M059J (cell line): ENCODE measurements around the gene DDX31. TPM values are rescaled to one million over a fixed set of nuclear protein-coding genes. Genes with fewer than 3 reads are reported as not detected.

Experiments
- DNase-seq: peaks from one replicate; pipeline ENCODE4 v3.0.0-alpha.2; 2012; ENCODE audit warnings: low read depth
- total RNA-seq: library from RNA; depleted of rRNA; stranded (reverse); fragments of >200 nt; shearing (Covaris generic); gene quantifications from 2 replicates; pipeline ENCODE4 v1.2.3, GENCODE V29; 2014; rRNA removed

The DDX31 gene
- total RNA-seq, 1 experiment from 2014 or later: 18.0 TPM

- no peak for DNase-seq
Observed at GRCh38 chr9:132547436-132547835, 122.3 kb downstream of the DDX31 start.

GRCh38 chr9:132547052-132547431, 122.7 kb downstream of the DDX31 start:
- DNase-seq: no peak

- peak; percentile 30 for DNase-seq
Observed at GRCh38 chr9:132546148-132547051, 123.4 kb downstream of the DDX31 start.

- DNase-seq: no peak
Observed at GRCh38 chr9:132545578-132545977, 124.2 kb downstream of the DDX31 start.

- no peak for DNase-seq
Observed at GRCh38 chr9:132543960-132544359, 125.8 kb downstream of the DDX31 start.

GRCh38 chr9:132543251-132543650, 126.5 kb downstream of the DDX31 start:
- DNase-seq: no peak

Other genes starting within 250 kb of the DDX31 start
- not detected in 2 replicates for gene BARHL1, start 87.4 kb downstream of the DDX31 start, total RNA-seq
- gene GTF3C4, start 481 bp upstream of the DDX31 start, total RNA-seq: 14.6 and 23.3 TPM in 2 replicates
- gene AK8, start 208.3 kb upstream of the DDX31 start, total RNA-seq: 0.34 TPM in 1 of 2 replicates, not detected in the other
- gene SPACA9, start 208.9 kb upstream of the DDX31 start, total RNA-seq: 0.91 and 3.0 TPM in 2 replicates